CD4-positive, alpha-beta memory T cell (primary cell): ENCODE results near the gene ARL5A. TPM values are rescaled to one million over a fixed set of nuclear protein-coding genes. Genes with fewer than 3 reads are reported as not detected.

Experiments
- CTCF ChIA-PET: fragments of 350-600 bp; sonication (Branson Sonifier 250); formaldehyde crosslinking; loops from one replicate; lab custom pipeline; 2021; ENCODE audit warnings: inconsistent platforms; ENCODE audit not compliant: partially characterized antibody; lab: Charles Lee
- POLR2A ChIA-PET: fragments of 350-600 bp; sonication (Branson Sonifier 250); formaldehyde crosslinking; loops from one replicate; lab custom pipeline; 2021; ENCODE audit not compliant: partially characterized antibody; lab: Charles Lee
- DNase-seq, 5 donors: peaks; one replicate each; pipeline versions ENCODE4 v3.0.0 to v3.0.0-alpha.2; 2020 to 2022; ENCODE audit warnings: mixed read lengths in 1 of 5
- H3K27ac ChIP-seq: one replicate; pipeline ENCODE4 v1.7.0; 2013; ENCODE audit warnings: low read depth, low read length
- H3K27me3 ChIP-seq: 2 replicates; pipeline ENCODE4 v1.7.0; 2013; ENCODE audit warnings: mild to moderate bottlenecking, low read length, moderate library complexity; ENCODE audit not compliant: insufficient read depth
- H3K36me3 ChIP-seq: 2 replicates; pipeline ENCODE4 v1.7.0; 2013; ENCODE audit warnings: mild to moderate bottlenecking, low read length, moderate library complexity; ENCODE audit not compliant: insufficient read depth
- H3K4me1 ChIP-seq: 2 replicates; pipeline ENCODE4 v1.7.0; 2013; ENCODE audit warnings: mild to moderate bottlenecking, low read length, moderate library complexity; ENCODE audit not compliant: insufficient read depth
- H3K4me3 ChIP-seq, 2 donors: one replicate each; pipeline ENCODE4 v1.7.0; 2013; ENCODE audit warnings: low read length in 2 of 2, mild to moderate bottlenecking in 1 of 2
- H3K9me3 ChIP-seq, 2 donors: one replicate each; pipeline ENCODE4 v1.7.0; 2013; ENCODE audit warnings: low read length in 2 of 2, control low read depth in 1 of 2; ENCODE audit not compliant: control insufficient read depth in 1 of 2
- H3K27ac Mint-ChIP-seq, 7 donors: one replicate each; pipeline ENCODE4 v1.8.0; 2020 to 2021; ENCODE audit warnings: mixed read lengths in 7 of 7, mild to moderate bottlenecking in 6 of 7, inconsistent platforms in 3 of 7, moderate library complexity in 3 of 7
- H3K27me3 Mint-ChIP-seq, 2 donors: one replicate each; pipeline ENCODE4 v1.8.0; 2020 to 2021; ENCODE audit warnings: mixed read lengths in 2 of 2
- H3K36me3 Mint-ChIP-seq, 2 donors: one replicate each; pipeline ENCODE4 v1.8.0; 2020 to 2021; ENCODE audit warnings: mixed read lengths in 2 of 2, inconsistent platforms in 1 of 2, mild to moderate bottlenecking in 1 of 2
- H3K4me1 Mint-ChIP-seq, 4 donors: one replicate each; pipeline ENCODE4 v1.8.0; 2020 to 2021; ENCODE audit warnings: mixed read lengths in 4 of 4, mild to moderate bottlenecking in 1 of 4
- H3K4me3 Mint-ChIP-seq, 8 donors: one replicate each; pipeline ENCODE4 v1.8.0; 2020 to 2021; ENCODE audit warnings: mixed read lengths in 8 of 8, mild to moderate bottlenecking in 7 of 8, moderate library complexity in 6 of 8, inconsistent platforms in 3 of 8
- H3K9me3 Mint-ChIP-seq, 8 donors: one replicate each; pipeline ENCODE4 v1.8.0; 2020 to 2021; ENCODE audit warnings: mixed read lengths in 8 of 8, mild to moderate bottlenecking in 5 of 8, inconsistent platforms in 3 of 8, moderate library complexity in 1 of 8
- intact Hi-C: fragments of 100-400 bp; cut with micrococcal nuclease; formaldehyde crosslinking; loops from one replicate; pipeline ENCODE4 v1.15.1; 2023
- polyA plus RNA-seq, 2 donors: library from polyadenylated mRNA; unstranded; fragments of 300-500 nt; fragmentation: Illumina TruSeq; gene quantifications; one replicate each; pipeline ENCODE4 v1.2.3, GENCODE V29; 2021
- total RNA-seq, 2 experiments: library from RNA; stranded (reverse); gene quantifications; one replicate each; pipeline ENCODE4 v1.2.3, GENCODE V29; 2021

Gene ARL5A
- total and polyA plus RNA-seq, 4 experiments from 2014 or later, result 40.9 to 64.0 (median 51.3) TPM

GRCh38 chr2:151758744-151759143 is 69.5 kb downstream of the ARL5A start:
- Mint-ChIP-seq H3K27ac (no peak overlapping the region), H3K9me3 (peaks cover 0 to 2% (median 0%) of the 10 kb centered on the region in 8 donors), H3K36me3 (peaks cover 0 to 38% of the 10 kb centered on the region in 2 donors), H3K4me3 (no peak overlapping the region), H3K27me3 (no peaks in the 10 kb centered on the region), H3K4me1 (no peaks in the 10 kb centered on the region)
- ChIA-PET POLR2A (no interaction called here), CTCF (no interaction called here)
- DNase-seq, result no peak
- H3K4me3 ChIP-seq, result no peak overlapping the region
- H3K4me1 ChIP-seq, result no peaks in the 10 kb centered on the region
- H3K27ac ChIP-seq, result no peak overlapping the region
- intact Hi-C loops, result no loop called here
- H3K36me3 ChIP-seq, result no peaks in the 10 kb centered on the region
- H3K9me3 ChIP-seq, result no peaks in the 10 kb centered on the region
- H3K27me3 ChIP-seq, result no peaks in the 10 kb centered on the region

GRCh38 chr2:151757861-151758260 is 70.4 kb downstream of the ARL5A start:
- intact Hi-C loops, result no loop called here
- Mint-ChIP-seq H3K27ac (no peak overlapping the region), H3K27me3 (no peaks in the 10 kb centered on the region), H3K4me3 (no peak overlapping the region), H3K36me3 (peaks cover 0 to 34% of the 10 kb centered on the region in 2 donors), H3K9me3 (peaks cover 0 to 2% (median 0%) of the 10 kb centered on the region in 8 donors), H3K4me1 (no peaks in the 10 kb centered on the region)
- DNase-seq, result no peak
- POLR2A ChIA-PET, result no interaction called here
- Histone ChIP-seq H3K4me1 (no peaks in the 10 kb centered on the region), H3K9me3 (no peaks in the 10 kb centered on the region), H3K4me3 (no peak overlapping the region), H3K27me3 (no peaks in the 10 kb centered on the region), H3K36me3 (no peaks in the 10 kb centered on the region), H3K27ac (no peak overlapping the region)
- CTCF ChIA-PET, result no interaction called here

- Mint-ChIP-seq H3K27ac (no peak overlapping the region), H3K4me3 (no peak overlapping the region), H3K27me3 (no peaks in the 10 kb centered on the region), H3K36me3 (peaks cover 0 to 34% of the 10 kb centered on the region in 2 donors), H3K4me1 (no peaks in the 10 kb centered on the region), H3K9me3 (peaks cover 0 to 2% (median 0%) of the 10 kb centered on the region in 8 donors)
- Histone ChIP-seq H3K36me3 (no peaks in the 10 kb centered on the region), H3K9me3 (no peaks in the 10 kb centered on the region), H3K4me1 (no peaks in the 10 kb centered on the region), H3K27ac (no peak overlapping the region), H3K27me3 (no peaks in the 10 kb centered on the region), H3K4me3 (no peak overlapping the region)
- no peak for DNase-seq
- intact Hi-C loops, result no loop called here
- CTCF ChIA-PET, result interaction anchor here (1.2 kb wide), 1 partner anchor 13 kb away, joined by 3 read pairs; no protein-coding TSS in a partner anchor
- POLR2A ChIA-PET, result no interaction called here
Measured at GRCh38 chr2:151756820-151757219, 71.4 kb downstream of the ARL5A start.

GRCh38 chr2:151754253-151754897 is 73.8 kb downstream of the ARL5A start:
- H3K27me3 Mint-ChIP-seq, result no peaks in the 10 kb centered on the region
- Histone ChIP-seq H3K4me1 (no peaks in the 10 kb centered on the region), H3K4me3 (no peak overlapping the region), H3K9me3 (no peaks in the 10 kb centered on the region), H3K27ac (no peak overlapping the region), H3K27me3 (no peaks in the 10 kb centered on the region), H3K36me3 (no peaks in the 10 kb centered on the region)
- H3K36me3 Mint-ChIP-seq, result peaks cover 0 to 29% of the 10 kb centered on the region in 2 donors
- intact Hi-C loops, result no loop called here
- H3K4me1 Mint-ChIP-seq, result peaks cover 0 to under 1% (median 0%) of the 10 kb centered on the region in 4 donors
- no peak overlapping the region for H3K4me3 Mint-ChIP-seq
- H3K27ac Mint-ChIP-seq, result no peak overlapping the region
- no peak for DNase-seq
- ChIA-PET POLR2A (no interaction called here), CTCF (no interaction called here)
- peaks cover 0 to 2% (median 0%) of the 10 kb centered on the region in 8 donors for H3K9me3 Mint-ChIP-seq

GRCh38 chr2:151753540-151753939 is 74.7 kb downstream of the ARL5A start:
- Mint-ChIP-seq H3K27ac (no peak overlapping the region), H3K4me3 (no peak overlapping the region), H3K9me3 (peaks cover 0 to 3% (median 0%) of the 10 kb centered on the region in 8 donors), H3K4me1 (peaks cover 0 to 1% (median 0%) of the 10 kb centered on the region in 4 donors), H3K36me3 (peaks cover 0 to 27% of the 10 kb centered on the region in 2 donors), H3K27me3 (no peaks in the 10 kb centered on the region)
- ChIA-PET POLR2A (no interaction called here), CTCF (no interaction called here)
- Histone ChIP-seq H3K4me1 (no peaks in the 10 kb centered on the region), H3K27me3 (no peaks in the 10 kb centered on the region), H3K27ac (no peak overlapping the region), H3K4me3 (no peak overlapping the region), H3K9me3 (no peaks in the 10 kb centered on the region), H3K36me3 (no peaks in the 10 kb centered on the region)
- intact Hi-C loops, result no loop called here
- DNase-seq, result no peak

Other genes with a start within 250 kb of the ARL5A start
- gene NEB, start 93.9 kb downstream of the ARL5A start, total RNA-seq, result 1 to 10 TPM in 1 of 2 experiments, under 1 TPM in 1; 0.91 to 2.1 TPM
- gene NEB, start 93.9 kb downstream of the ARL5A start, polyA plus RNA-seq, result under 1 TPM in 1 of 2 donors, not detected in 1; 0.17 TPM